SK-N-SH (cell line): ENCODE data around the gene NUCB1.

ENCODE experiments used
- EP300 ChIP-seq, 2 experiments: IDR thresholded peaks; 2 replicates each; pipeline versions ENCODE4 v1.4.0 to v1.6.1; 2012; ENCODE audit warnings: borderline replicate concordance in 1 of 2, low read depth in 1 of 2, low read length in 1 of 2
- GABPA ChIP-seq: IDR thresholded peaks from 2 replicates; pipeline ENCODE4 v1.4.0; 2012; ENCODE audit warnings: low read depth, mild to moderate bottlenecking
- GATA2 ChIP-seq: sonication (generic); formaldehyde crosslinking; IDR thresholded peaks from 2 replicates; pipeline ENCODE4 v1.5.0; 2020; ENCODE audit warnings: mild to moderate bottlenecking, missing genetic modification reagents
- RAD21 ChIP-seq: IDR thresholded peaks from 2 replicates; pipeline ENCODE4 v1.6.1; 2012; ENCODE audit warnings: mild to moderate bottlenecking, low read length
- RCOR1 ChIP-seq: fragments of 150-350 bp; IDR thresholded peaks from 2 replicates; pipeline ENCODE4 v1.6.1; 2017; ENCODE audit warnings: antibody characterized with exemption, low read length
- SIN3A ChIP-seq: IDR thresholded peaks from 2 replicates; pipeline ENCODE4 v1.6.1; 2012; ENCODE audit warnings: low read depth, mild to moderate bottlenecking, low read length, moderate library complexity, borderline replicate concordance
- SMC3 ChIP-seq: IDR thresholded peaks from 2 replicates; pipeline ENCODE4 v1.6.1; 2012; ENCODE audit warnings: low read depth, low read length, improper control_type of control experiment
- TAF1 ChIP-seq: IDR thresholded peaks from 2 replicates; pipeline ENCODE4 v1.6.1; 2012; ENCODE audit warnings: low read depth, mild to moderate bottlenecking, low read length, moderate library complexity, borderline replicate concordance
- TCF12 ChIP-seq: IDR thresholded peaks from 2 replicates; pipeline ENCODE4 v1.4.0; 2012
- TEAD4 ChIP-seq: IDR thresholded peaks from 2 replicates; pipeline ENCODE4 v1.4.0; 2012; ENCODE audit warnings: mild to moderate bottlenecking, borderline replicate concordance; ENCODE audit not compliant: insufficient read depth
- TF ChIP-seq, protein P1 (sequence below): IDR thresholded peaks from 2 replicates; pipeline ENCODE4 v1.6.1; 2012; ENCODE audit warnings: mild to moderate bottlenecking, low read depth, low read length, moderate library complexity
- TF ChIP-seq, protein P2 (sequence below): fragments of 200-600 bp; sonication (generic); IDR thresholded peaks from 2 replicates; pipeline ENCODE4 v1.6.1; 2017; ENCODE audit warnings: antibody characterized with exemption, mild to moderate bottlenecking, moderate library complexity

- TF ChIP-seq SMC3 (no peak), EP300 (IDR thresholded peaks at IDR 0.05; ENCODE audit: borderline replicate concordance in 1 of 2, low read depth in 1 of 2, low read length in 1 of 2) (no peak), TCF12 (no peak), TAF1 (no peak), TEAD4 (no peak), RCOR1 (no peak), GATA2 (CRISPR knock-in tag) (no peak), RAD21 (no peak), GABPA (no peak), SIN3A (no peak)
- TF ChIP-seq, protein P1, sequence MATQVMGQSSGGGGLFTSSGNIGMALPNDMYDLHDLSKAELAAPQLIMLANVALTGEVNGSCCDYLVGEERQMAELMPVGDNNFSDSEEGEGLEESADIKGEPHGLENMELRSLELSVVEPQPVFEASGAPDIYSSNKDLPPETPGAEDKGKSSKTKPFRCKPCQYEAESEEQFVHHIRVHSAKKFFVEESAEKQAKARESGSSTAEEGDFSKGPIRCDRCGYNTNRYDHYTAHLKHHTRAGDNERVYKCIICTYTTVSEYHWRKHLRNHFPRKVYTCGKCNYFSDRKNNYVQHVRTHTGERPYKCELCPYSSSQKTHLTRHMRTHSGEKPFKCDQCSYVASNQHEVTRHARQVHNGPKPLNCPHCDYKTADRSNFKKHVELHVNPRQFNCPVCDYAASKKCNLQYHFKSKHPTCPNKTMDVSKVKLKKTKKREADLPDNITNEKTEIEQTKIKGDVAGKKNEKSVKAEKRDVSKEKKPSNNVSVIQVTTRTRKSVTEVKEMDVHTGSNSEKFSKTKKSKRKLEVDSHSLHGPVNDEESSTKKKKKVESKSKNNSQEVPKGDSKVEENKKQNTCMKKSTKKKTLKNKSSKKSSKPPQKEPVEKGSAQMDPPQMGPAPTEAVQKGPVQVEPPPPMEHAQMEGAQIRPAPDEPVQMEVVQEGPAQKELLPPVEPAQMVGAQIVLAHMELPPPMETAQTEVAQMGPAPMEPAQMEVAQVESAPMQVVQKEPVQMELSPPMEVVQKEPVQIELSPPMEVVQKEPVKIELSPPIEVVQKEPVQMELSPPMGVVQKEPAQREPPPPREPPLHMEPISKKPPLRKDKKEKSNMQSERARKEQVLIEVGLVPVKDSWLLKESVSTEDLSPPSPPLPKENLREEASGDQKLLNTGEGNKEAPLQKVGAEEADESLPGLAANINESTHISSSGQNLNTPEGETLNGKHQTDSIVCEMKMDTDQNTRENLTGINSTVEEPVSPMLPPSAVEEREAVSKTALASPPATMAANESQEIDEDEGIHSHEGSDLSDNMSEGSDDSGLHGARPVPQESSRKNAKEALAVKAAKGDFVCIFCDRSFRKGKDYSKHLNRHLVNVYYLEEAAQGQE, result no peak
- TF ChIP-seq, protein P2, sequence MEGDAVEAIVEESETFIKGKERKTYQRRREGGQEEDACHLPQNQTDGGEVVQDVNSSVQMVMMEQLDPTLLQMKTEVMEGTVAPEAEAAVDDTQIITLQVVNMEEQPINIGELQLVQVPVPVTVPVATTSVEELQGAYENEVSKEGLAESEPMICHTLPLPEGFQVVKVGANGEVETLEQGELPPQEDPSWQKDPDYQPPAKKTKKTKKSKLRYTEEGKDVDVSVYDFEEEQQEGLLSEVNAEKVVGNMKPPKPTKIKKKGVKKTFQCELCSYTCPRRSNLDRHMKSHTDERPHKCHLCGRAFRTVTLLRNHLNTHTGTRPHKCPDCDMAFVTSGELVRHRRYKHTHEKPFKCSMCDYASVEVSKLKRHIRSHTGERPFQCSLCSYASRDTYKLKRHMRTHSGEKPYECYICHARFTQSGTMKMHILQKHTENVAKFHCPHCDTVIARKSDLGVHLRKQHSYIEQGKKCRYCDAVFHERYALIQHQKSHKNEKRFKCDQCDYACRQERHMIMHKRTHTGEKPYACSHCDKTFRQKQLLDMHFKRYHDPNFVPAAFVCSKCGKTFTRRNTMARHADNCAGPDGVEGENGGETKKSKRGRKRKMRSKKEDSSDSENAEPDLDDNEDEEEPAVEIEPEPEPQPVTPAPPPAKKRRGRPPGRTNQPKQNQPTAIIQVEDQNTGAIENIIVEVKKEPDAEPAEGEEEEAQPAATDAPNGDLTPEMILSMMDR, result no peak
These were observed 46.6 kb upstream of the NUCB1 start for GRCh38 chr19:48853483-48853882.
